Activated CD8-positive, alpha-beta memory T cell treated with anti-CD3 and anti-CD28 coated beads, Interleukin-2, amount 50 U/mL, for 4 hours (primary cell): ENCODE data around the gene MAP1LC3A.

Source experiments
- DNase-seq: peaks from one replicate; pipeline ENCODE4 v3.0.0-alpha.2; 2020

MAP1LC3A gene

DNA sequence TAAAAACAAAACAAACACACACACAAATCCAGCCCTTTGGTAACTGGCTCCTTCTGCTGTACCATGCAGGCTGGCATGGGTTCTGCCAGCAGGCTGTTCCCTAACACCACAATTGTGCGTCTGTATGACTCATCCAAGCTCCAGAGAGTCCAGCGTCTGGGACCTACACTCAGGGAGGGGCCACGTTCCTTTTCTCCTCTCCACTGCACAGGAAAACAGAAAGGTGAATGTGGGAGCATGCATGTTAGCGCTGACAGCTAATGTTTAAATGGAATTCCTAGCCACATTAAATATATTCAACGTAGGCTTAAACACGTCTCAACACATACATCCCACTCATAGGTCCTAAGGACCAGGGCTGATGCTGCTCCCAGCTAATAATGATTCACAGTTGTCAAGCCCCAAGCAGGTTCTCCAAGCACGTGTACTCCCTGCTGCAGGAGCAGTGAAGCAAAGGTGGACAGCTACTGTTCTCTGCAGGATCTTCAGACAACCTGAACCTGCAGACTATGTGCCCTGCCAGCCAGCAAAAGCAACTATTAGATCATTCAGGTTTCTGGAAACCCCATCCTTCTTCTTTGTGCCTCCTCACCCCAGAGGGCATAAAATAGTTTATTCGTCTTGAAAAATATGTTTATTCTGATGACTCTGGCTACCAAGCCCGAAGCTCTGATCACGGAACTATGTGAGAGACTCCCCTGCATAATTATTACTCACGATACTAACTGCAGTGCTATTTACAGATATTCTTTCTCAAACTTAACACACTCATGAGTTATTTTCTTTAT, 20.9 kb downstream of the MAP1LC3A start:
- no peak for DNase-seq

DNA sequence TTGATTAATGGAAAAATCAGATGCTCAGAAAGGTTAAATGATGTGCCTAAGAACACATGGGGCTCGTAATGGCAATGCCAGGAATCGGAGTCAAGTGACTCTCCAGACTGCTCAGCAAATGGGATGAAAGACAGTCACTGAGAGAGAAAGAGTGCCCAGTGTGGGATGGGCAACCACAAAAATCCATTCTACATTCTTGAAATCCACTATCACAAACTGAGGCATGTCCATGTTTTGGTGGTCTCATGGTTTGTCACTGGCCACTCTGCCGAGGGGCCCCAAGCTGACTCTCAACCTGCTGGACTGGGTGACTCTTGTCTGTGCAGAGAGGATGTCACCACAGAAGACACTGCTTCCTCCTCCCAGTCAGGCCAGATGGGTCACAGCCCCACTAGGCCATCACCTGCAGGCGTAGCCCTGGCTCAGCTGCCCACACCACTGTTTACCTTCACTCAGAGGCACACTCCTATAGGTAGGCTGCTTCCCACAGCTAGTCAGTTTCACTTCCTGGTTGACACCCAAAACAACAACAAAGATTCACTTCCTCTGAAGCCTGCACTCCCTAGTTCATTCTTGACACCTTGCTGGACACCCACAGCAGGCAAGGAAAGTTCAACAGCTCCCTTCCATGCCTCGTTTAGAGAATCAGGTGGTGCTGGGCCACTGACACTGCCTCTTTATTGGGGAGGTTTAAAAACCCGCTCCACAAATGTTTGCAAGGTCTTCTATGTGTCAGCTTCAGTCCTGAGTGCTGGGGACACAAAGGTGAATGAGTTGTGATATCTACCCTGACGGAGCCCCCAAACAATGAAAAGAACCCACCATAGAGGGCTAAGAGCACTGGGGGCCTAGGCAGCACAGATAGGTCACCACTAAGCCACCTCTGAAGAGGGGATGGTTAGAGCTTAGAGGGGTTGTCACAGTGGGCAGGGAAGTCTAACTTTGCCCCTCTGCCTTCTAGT, 21.7 kb downstream of the MAP1LC3A start:
- DNase-seq, result no peak

DNA sequence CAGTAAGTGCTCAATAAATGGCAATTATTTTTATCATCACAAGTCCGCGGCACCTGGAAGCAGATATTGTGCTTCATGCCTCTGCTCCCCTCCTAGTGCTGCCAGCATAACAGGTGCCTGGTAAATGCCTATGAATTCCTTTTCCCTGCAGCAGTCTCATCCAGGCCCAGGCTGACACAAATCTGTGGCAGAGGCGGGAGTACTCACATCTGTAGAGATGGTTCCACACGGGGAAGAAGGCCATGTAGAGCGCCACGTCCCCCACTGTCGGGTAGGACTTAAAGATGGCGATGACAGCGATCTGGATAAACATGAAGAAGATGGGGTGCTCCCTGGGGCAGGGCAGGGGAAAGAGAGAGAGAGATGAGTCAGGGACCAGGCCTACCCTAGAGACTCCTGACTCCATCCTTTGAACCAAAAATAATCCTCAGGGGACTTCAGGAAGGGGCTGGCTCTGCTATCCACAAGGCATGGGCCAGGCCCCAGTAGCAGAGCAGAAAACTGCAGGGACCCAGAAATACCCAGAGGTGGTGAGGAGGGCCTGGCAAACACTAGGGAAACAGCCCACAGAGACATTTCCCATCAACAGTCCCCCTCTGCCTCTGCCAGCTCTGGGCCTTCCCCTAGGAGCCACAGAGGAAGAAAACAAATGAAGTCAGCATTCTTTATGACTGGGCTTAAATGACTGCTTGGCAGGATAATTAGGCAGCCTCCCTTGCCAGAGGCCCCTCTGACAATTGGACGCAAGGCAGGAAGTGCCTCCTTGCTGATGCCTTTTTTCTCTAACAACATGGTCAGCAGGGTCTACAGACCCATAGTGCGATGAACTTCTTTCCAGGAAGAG, 23.0 kb downstream of the MAP1LC3A start:
- DNase-seq, result no peak

- no peak for DNase-seq
These were observed 23.7 kb downstream of the MAP1LC3A start for GRCh38 chr20:34582221-34582620.

- DNase-seq, result no peak
These were observed 24.4 kb downstream of the MAP1LC3A start for GRCh38 chr20:34582911-34583310.

DNA sequence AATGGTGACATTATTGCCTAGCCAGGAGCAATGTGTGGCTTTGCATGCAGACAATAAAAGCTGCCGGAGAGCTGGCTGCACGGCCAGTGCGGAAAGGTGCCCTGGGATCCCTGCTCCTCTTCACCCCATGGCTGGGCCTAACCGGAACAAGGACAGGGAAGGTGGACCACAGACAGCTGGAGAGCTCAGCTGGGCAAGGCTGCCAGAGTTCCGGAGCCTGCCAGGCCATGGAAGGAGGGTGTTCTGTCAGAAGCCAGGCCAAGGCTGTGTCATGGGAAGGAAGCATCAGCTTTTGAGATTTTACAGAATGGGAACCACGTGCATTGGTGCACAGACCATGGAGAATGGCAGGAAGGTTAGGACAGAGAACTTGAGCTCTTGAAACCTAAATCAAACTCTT, 25.0 kb downstream of the MAP1LC3A start:
- no peak for DNase-seq

- DNase-seq, result no peak
These were observed 26.5 kb downstream of the MAP1LC3A start for GRCh38 chr20:34585019-34585418.

GRCh38 chr20:34586488-34587163, 28.1 kb downstream of the MAP1LC3A start:
- no peak for DNase-seq

DNA sequence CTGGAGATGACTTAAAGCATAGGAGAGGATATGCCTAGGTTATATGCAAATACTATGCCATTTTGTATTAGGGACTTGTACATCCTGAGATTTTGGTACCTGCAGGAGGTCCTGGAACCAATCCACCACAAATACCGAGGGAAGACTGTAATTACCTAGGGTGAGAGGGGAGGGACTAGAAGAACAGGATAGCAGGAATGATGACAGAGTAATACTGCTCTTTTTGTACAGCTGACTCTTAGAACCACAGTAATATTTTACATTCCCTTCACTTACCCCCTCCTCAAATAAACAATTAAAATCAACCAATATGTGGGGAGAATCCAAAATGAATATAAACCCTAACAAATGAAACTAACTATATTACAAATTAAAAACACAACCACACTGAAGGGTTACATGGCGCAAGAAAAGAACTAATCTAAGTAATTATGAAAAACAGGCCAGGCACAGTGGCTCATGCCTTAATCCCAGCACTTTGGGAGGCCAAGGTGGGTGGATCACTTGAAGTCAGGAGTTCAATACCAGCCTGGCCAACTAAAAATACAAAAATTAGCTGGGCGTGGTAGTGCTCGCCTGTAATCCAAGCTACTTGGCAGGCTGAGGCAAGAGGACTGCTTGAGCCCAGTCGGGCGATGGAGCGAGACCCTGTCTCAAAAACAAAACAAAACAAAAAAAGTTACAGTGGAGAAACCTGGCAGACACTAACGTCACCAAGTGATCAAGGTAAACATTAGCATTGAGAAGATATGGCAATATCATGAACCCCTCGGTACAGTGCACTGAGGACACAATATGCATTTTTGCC, 37.1 kb downstream of the MAP1LC3A start:
- no peak for DNase-seq

DNA sequence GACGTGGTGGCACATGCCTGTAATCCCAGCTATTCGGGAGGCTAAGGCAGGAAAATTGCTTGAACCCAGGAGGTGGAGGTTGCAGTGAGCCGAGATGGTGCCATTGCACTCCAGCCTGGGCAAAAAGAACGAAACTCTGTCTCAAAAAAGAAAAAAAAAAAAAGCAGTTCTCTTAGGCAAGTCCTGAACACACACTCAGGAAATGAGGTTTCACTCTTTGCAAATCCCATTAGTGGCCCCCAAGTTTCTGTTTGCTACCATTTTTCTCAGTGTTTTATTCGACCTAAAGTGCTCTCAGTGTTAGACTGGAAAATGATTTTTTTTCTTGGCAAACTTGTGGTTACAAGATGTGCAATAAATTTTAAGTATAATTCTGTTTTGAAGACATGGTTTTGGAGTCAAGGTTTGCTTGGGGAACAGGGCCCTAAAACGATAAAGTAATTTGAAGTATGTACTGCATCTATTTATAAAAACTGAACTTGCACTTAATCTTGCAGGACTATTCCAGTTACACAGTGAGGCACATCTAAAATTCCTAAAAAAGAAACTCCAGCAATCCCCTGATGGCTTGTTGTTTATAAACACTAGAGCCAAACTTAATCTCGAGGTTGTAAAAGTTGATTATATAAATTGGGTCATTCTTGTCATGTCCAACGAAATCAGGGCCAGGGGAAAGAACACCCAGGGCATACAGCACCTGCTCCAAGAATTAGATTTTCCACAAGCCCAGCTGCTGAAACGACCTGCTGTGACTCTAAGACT, 42.6 kb downstream of the MAP1LC3A start:
- DNase-seq, result no peak

- no peak for DNase-seq
These were observed 46.7 kb downstream of the MAP1LC3A start for GRCh38 chr20:34604980-34605788.

DNA sequence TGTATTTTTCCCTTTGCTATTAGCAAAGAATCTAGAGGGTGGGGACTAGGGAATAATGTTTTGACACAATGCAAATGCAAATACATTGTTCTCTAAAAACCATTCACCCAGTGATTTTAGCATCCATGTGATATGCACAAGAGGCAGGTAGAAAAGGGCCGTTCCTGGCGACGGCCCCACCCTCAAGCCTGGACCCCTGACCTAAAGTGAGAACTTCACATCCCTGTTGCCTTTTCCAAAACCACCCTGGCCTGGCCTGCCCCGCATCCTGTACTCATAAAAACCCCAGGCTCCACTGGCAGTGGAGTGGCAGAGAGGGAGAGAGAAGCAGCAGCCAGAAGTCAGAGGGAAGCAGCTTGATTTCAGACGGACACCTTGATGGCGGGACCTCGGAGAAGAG, 48.5 kb downstream of the MAP1LC3A start:
- no peak for DNase-seq
